NCI-H446 treated with DMSO at 0.1 percent for 48 hours (cell line): ENCODE measurements around the gene NPHS2.

Source experiments
- DNase-seq: peaks from one replicate; lab custom pipeline; 2025; lab: John Stamatoyannopoulos, UW

The NPHS2 gene

DNA sequence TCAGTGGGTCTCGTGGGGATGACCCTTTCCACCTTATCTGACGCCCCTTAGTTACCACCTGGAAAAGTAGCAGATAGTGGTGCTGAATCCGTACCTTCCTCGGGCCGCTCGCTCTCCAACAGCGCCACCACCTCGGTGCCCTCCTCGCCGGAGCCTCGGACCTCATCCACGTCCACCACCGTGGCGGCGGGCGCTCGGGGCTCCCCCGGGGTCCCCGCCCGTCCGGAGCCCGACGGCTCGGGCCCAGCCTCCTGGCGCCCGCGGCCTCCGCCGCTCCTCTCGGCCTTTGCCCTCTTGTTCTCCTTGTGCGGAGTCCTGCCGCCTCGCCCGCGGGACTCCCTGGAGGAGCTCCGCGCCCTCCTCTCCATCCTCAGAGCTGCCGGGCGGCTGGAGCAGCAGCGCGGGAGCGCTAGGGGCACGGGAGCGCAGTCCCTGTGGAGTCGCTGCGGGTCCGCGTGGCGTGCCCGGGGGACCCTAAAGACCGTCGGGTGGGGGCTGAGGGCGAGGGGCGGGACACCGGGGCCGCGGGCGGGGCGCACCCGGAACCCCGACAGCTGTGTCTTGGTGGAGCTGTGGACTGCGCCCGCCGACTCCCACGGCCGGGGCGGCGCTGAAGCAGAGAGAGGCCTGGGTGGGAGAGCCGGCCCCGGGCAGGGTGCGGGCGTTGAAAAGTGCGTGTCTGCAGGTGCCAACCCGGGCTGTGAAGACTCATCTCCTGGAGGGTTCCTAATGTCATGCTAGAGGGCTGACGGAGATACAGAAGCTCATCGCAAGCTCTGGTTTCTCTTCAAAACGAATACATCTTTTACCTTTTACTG, at the start of gene NPHS2:
TSS of gene NPHS2 (minus strand) at position 452 of the 818 bp plus-strand sequence. CDS start at position 368, 84 bp downstream.
- DNase-seq, result no peak

DNA sequence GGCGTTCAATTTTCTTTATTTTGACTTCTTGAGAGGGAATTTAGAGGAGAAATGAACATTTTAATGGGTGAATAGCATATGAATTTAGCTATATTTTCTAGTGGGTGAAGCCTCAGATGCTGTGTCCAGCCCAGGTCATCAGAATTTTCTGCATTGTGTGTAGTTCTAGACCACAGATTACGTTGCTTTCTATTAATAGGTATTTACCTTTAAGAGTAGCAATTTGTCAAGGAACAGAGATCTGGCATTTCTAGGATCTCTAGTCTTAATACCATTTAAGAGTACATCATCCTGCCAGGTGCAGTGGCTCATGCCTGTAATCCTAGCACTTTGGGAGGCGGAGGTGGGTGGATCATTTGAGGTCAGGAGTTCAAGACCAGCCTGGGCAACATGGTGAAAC, 36.6 kb upstream of the NPHS2 start:
- no peak for DNase-seq

DNA sequence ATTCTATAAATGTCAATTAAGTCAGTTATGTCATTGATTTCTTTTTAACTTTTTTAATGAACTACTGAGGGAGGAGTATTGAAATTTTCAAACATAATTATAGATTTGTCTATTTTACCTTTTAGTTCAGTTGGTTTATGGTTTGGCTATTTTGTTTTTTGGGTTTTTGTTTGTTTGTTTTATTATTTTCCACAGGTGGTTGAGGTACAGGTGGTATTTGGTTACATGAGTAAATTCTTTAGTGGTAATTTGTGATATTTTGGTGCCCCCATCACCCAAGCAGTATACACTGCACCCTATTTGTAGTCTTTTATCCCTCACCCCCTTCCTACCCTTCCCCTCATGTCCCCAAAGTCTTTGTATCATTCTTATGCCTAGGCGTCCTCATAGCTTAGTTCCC, 25.3 kb upstream of the NPHS2 start:
- no peak for DNase-seq

GRCh38 chr1:179599623-179600249, 24.0 kb upstream of the NPHS2 start:
- no peak for DNase-seq

DNA sequence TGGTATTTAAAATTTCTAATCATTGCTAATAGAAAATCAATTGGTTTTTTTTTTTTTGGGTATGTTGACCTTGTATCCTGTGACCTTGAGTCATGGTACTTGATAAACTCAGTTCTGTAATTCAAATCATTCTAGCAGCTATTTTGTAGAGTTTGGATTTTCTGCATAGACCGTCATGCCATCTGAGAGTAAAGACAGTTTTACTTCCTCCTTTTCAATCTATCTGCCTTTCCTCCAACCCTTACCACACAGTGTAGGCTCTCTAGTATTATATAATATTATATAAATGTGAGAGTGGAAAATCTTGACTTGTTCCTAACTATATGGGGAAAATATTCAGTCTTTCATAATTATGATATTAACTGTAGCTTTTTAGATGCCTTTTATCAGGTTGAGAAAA, 22.9 kb upstream of the NPHS2 start:
- DNase-seq, result no peak

DNA sequence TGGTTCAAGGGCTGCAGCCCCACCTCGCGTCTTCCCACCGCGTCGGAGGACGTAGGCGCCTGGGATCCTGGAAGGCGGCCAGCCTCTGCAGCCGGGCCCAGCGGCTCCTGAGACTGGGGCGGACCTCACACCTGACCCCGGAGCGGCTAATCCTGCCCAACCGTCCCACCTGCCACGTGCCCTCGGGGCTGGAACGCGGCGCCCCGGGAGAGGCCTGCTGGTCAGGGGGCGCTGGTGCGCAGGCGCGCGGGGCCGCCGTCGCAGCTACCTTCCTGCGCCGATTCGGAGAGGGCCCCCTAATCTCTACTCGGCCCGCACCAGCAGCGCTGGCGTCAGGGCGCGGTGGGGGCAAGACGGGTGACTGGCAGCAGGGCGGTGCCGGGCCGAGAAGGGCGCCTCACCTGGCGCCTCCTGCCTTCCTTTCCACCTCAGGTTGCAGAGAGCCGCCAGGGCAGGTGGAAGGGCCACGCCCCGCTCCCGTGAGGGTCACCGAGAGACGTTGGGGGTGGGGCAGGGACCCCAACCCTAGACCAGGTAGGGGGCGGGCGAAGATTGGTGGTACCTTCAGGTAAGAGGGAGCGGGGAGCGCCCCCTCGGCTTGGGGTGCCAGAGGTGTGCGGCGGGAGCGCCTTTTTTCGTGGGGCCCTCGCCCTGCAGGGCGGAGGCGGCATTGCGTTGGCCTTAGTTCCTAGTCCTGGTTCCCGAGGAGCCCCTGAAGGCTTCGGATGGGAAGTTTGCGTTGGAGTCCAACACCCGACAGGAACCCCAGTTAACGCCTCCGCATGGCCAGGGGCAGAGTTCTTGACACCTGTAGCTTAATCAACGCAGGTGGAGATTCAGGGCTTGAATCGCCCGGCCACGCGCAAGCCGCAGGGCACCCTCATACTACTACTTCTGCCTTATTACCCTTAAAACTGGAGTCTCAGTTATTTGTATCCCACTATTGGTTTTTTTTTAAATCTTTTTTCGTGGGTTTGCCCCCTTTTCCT, 16.1 kb upstream of the NPHS2 start, which contains the start of gene TDRD5:
TSS of gene TDRD5 (plus strand) at position 241 of the 989 bp plus-strand sequence. CDS start 784 bp downstream, outside the sequence.
- DNase-seq, result no peak

- no peak for DNase-seq
Measured at GRCh38 chr1:179591253-179591591, 15.5 kb upstream of the NPHS2 start.

- no peak for DNase-seq
Measured at GRCh38 chr1:179590671-179591070, 14.9 kb upstream of the NPHS2 start.

GRCh38 chr1:179589509-179589908, 13.8 kb upstream of the NPHS2 start:
- no peak for DNase-seq

DNA sequence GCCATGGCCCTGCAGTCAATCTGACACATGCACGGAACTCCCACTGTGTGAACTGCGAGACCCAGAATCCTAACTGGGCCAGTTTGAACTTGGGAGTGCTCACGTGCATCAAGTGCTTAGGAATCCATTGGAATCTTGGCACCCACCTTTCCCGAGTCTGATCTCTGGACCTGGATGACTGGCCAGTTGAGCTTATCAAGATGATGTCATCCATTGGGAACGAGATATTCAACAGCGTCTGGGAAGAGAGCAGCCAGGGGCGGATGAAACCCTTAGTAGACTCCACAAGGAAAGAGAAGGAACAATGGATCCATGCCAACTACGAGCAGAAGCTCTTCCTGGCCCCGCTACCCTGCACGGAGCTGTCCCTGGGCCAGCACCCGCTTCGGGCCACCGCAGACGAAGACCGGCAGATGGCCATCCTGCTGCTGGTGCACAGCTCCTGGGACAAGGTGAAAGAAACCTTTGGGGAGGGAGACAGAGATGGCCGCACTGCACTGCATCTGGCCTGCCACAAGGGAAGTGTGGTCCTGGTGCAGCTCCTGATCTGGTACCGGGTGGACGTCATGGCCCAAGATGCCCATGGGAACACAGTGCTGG, 12.8 kb upstream of the NPHS2 start:
- DNase-seq, result no peak

DNA sequence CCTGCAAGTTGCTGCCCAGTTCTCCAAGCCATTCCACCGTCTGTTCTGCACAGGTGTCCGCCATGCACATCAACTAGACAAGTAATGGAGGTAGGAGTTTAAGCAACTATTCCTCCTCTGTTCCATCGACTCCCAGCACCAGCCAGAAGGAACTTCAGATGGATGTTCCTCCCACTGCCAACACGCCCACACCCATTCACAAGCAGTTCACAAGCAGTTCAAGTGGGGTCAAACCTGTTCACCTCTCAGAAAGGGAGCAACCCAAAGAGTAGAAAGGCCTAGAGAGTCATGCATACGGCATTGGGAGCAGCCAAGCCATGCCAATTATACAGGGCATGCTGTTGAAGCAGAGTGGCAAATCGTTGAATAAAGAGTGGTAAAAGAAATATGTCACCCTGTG, 11.6 kb upstream of the NPHS2 start:
- no peak for DNase-seq

DNA sequence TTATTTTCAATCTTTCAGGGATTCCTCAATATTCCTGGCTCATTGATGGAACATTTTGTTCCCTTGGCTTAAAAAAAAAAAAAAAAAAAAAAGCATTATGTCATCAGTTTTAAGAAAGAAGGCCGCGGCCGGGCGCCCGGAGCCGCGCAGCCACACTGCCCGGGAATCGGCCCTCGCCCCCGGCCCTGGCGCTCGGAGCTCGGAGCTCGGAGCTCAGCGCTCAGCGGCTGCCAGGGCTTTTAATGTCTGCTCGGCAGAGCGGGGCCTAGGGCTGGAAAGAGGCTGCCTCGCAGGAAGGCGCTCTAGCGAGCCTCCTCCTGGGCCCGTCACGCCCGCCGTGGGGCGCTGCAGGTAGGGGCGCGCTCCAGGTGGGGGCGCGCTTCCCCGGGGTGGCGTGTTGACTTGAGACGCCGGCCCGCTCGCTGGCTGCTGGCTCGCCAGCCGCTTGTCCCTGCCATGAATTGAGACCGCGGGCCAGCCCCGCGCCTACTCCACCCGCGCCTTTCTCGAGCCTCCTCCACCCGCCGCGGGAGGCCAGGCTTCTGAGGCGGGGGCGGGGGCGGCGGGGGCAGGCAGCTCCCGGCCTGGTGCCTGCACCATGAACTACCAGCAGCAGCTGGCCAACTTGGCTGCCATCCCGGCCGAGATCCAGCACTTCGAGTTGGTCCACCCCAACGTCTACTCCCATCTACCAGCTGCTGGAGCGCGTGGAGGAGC, 10.5 kb upstream of the NPHS2 start:
- DNase-seq, result peak; percentile 45

- no peak for DNase-seq
Measured at GRCh38 chr1:179583771-179584320, 8.1 kb upstream of the NPHS2 start.

- DNase-seq, result no peak
Measured at GRCh38 chr1:179576509-179576908, 761 bp upstream of the NPHS2 start.

DNA sequence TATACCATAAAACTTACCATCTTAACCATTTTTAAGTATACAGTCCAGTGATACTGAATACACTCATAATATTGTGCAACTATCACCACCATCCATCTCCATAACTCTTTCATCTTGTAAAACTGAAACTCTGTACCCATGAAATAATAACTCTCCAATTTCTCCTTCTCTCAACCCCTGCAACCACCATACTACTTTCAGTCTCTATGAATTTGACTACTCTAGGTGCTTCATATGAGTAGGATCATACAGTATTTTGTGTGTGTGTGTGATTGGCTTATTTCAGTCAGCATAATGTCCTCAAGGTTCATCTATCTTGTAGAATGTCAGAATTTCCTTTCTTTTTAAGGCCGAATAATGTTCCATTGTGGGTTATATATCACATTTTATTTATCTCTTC, 17.7 kb downstream of the NPHS2 start:
- DNase-seq, result no peak

DNA sequence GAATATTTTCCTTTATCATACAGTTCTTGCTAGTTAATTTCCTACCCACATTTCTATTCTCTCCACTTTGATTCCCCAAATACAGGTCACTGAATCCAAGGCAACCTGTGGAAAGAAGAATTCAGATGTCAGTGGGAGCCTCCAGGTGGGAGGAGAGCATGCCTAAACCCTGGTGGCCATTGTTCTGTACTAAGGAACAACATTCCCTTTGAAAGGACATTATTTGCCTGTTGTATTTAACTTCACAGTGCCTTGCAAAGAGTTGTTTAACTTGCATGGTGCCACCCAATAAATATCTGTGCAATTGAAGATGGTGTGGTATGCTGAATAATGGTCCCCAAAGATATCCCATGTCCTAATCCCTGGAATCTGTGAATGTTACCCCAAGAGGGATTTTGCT, 21.3 kb downstream of the NPHS2 start:
- DNase-seq, result no peak

DNA sequence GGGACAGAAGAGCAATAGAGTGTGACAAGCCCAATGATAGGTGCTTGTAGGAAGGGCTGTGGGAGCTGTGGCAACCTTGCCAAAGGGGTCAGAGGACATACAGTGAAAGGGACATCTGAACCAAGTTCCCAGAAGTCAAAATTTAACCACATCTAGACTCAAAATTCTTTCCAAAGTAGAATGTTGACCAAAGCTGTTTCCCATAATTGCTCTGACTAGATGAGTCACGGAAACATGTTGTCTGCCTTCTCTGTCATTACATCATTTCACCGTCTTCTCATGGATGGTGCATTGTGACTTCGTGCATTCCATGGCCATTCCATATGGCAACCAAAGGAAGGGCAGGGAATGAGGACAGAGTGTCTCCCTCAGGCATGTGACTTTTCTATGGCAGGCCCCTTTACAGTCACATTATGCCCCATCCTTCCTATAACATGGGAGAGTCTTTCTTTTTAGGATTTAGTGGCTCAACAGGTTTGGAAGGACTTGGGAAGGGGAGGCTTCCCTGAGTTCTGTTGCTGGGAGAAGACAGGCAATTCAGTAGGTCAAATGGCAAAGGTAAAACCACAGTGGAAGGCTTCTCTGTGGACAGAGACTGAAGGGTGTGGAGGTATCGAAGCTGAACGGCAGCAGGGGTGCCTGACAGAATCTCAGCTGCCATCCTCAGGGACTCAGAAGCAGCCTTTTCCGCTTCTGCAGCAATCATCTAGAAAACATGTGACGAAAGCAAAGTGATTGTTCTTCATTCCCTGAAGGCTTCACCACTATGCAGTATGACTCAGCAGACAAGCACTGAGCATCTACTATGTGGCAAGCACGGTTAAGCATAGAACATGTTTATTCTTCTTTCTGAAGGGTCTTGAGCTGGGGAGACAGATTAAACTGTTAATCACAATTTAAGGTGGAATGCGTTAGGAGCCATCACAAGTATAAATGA, 24.7 kb downstream of the NPHS2 start:
- DNase-seq, result no peak

DNA sequence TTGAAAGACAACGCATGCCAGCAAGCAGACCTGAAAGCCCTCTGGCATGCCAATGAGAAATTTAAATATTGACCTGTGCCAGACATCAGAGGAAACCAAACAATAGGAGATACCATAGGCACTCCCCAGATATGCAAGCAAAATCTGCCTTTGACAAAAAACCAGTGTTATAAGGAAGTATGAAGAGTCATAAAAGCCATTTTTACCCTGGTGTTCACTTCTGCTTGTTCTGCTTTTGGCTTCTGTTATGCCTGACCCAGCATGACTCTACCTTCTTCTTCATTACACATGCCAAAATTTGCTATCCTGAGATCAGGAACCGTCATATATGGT, 26.4 kb downstream of the NPHS2 start:
- no peak for DNase-seq

DNA sequence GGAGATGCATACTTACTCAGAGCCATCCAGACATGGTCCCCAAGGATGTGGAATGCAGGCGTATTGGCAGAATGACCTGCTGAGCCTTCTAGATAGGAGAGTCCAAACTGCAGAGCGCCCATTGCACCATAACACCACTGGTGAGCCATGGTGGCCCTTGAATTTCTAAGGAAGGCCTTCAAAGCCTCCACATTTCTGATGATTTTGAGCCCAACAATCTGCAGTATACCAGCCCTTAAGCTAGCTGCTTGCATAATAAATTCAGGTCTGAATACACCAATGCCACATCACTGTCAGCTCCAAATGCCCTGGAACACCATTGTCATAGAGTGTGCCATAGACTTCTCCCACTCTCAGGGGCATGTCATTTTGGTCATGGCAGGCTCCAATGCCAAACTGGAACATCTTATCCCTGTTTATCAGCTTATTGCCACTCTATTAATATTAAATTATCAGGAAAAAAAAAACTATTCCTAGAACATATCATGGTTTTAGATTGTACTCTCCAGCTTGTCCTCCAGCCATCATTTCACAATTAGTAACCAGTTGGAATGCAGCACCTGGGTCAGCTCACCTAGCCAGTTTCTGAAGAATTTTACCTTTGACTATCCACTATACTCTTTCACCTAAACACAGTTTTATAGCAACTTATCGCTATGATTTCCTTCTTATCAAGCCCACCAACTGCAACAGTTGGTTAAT, 26.9 kb downstream of the NPHS2 start:
- no peak for DNase-seq
